Activated CD4-positive, alpha-beta T cell treated with anti-CD3 and anti-CD28 coated beads for 24 hours (primary cell): ENCODE measurements around the gene TALDO1.

Experiments
- DNase-seq, 2 donors: peaks; one replicate each; pipeline ENCODE4 v3.0.0-alpha.2; 2020; ENCODE audit warnings: low read depth in 2 of 2

Gene TALDO1

DNA sequence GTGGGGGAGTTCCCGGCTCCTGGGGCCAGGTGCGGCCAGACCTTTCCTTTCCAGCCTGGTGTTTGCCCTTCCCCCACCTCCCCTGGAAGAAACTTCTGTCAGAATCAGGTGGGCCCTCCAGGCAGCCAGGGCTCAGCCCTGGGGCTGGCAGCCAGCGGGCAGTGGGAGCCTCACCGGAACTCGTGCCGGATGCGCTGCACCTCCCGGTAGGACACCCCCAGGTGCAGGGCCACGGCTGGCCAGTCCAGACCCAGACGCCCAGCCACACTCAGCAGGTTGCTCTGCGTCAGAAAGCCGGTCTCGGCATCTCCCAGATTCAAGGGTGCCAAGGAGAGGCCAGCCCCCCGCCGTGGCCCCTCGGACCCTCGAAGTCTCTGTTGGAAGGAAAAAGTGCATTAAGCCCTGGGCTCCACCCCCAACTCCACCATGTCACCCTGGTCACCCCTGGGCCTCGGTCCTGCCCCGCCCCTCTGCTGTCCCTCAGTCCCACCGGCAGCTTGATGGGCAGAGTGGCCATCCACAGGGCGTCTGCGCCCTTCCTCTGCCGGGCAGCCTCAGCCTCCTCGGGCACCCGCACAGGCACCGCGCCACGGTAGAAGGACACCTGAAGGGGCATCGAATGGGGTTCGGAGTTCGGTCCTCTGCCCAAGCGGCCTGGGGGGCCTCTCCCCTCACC lies 52.5 kb downstream of the TALDO1 start:
- no peak for DNase-seq

DNA sequence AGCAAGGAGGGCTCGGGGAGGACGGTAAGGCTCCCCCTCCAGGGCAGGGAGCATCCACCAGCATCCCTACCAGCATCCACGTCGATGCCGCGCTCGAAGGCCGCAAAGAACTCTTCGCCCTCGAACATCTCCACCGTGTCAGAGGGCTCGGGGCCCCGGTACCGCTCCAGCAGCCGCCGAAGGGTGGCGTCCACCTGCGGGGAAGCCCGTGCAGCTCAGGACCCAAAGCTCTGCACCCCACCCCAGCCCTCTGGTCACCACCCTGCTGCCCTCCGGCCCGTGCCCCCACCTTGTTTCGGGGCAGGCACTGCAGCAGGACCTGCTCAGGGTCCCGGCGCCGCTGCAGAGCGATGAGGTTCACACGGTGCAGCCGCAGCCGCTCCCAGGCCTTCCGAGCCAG lies 53.2 kb downstream of the TALDO1 start:
- no peak for DNase-seq

DNA sequence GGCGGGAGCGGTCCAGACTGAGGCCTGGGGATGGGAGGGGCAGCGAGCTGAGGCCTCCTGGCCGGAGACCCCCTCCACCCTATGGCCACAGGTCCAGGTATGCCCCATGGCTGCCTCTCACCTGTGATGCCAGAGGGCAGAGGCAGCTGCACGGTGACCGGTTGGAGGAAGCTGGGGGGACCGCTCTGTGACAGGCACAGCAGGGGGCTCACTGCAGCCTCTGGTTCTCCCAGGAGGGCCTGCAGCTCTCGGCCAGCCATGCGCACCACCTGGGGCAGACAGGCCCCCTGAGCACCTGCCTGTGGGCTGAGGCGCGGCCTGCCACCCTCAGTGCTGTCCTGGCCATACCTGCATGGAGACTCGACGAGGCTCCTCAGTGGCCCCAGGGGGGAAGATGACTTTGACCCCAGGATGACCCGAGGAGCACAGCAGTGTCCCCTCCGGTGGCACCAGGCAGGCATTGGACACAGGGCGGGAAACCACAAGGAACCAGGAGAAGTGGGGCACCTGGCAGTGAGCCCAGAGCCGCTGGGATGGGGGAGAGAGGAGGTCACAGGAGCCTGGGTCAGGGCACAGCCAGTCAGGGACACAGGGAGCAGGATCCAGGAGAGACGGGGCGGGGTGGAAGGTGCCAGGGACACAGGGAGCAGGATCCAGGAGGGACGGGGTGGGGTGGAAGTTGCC lies 54.0 kb downstream of the TALDO1 start:
- no peak for DNase-seq

DNA sequence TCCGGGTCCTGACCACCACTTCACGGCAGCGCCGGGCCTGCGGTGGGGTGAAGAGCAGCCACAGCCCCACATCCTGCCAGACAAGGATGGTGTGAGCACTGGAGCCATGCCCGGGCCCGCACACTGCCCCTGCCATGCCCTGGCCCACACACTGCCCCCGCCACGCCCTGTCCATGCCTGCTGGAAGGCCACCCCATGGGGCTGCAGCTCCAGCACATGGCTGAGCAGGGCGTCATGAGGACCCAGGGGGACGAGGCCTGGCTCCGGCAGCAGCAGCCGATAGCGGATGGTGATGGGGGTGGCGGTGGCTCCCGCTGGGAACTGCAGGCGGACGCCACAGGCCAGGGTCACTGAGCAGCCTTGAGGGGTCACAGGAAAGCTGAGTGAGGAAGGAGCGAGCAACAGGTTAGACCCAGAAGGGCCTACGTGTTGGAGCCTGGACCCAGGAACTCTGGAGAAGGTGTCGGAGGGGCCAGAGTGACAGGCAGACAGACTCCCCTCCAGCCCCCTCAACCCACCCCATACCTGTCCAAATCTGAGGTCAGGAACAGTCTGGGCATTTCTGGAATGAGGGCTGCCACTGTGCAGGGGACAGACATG lies 54.9 kb downstream of the TALDO1 start:
- no peak for DNase-seq

DNA sequence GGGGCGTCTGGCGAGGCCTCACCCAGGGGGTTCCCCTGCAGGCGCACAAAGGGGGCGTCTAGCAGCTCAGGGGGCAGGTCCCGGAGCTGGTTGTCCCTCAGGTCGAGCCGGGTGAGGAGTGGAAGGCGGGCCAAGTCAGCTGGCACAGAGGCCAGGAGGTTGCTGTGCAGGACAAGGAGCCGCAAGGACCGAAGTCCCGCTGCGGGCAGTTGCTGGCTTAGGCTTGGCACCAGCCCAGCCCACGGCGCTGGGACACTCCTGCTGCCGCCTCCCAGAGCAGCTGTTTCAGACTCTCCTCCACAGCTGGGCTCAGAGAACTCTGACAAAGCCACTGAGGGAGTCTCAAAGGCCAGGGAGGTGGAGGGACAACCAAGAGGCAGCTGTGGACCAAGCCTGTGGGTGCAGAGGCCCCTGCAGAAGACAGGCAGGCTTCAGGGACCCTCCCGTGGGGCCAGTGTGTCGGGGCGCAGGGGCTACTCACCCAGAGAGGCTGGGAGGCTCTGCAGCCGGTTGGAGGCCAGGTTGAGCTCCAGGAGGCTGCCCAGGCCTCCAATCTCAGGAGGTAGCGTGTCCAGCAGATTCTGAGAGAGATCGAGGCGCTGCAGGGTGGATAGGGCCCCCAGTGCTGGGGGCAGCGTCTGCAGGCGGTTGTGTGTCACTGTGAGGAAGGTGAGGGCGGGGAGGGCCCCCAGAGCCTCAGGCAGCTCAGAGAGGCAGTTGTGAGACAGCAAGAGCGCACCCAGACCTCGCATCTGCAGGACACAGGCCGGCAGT lies 55.6 kb downstream of the TALDO1 start:
- DNase-seq = no peak

DNA sequence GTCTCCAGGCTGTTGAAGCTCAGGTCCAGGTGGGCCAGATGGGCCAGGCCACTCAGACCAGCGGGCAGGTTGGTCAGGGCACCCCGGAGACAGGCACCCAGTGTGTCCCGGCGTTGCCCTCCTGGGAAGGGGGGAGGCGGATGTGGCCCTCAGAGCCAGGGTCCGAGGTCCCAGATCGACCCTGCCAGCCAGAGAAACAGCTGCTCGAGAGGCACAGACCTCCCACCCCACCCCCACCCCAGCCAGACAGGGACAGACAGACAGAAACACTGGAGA lies 56.1 kb downstream of the TALDO1 start:
- no peak for DNase-seq

DNA sequence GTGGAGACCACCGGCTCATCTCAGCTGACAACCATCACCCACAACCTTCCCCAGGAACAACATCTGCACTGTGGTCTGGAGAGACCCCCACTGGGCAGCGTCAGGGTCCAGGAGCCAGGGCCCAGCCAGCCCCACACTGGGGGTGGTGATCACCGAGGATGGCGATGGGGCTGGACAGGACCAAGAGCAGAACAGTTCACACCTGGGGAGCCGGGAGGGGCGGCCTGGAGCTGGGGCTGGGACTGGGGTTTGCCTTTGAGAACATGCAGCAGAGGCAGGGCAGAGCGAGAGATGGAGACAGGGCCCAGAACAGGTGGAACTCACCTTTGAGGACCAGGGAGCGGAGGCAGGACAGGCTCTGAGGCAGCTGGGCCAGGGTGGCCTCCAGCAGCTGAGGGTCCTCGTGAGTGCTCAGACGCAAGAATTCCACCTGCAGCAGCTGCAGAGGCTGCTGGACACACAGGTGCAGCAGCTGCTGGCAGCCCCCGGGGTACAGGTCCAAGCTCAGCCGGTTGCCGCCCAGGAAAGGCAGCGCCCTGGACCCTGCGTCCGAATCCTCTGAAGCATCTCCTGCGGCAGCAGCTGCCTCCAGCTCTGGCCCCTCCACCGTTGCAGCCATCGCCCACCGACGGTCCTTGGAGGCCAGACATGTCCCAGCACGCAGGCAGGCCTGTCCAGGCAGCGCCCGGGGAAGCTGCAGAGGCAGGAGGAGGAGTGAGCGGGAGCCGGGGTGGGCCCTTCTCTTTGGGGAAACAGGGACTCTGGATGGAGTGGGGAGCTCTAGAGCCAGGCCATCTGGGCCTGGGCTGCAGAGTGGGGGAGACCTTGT lies 56.7 kb downstream of the TALDO1 start:
- DNase-seq = no peak

DNA sequence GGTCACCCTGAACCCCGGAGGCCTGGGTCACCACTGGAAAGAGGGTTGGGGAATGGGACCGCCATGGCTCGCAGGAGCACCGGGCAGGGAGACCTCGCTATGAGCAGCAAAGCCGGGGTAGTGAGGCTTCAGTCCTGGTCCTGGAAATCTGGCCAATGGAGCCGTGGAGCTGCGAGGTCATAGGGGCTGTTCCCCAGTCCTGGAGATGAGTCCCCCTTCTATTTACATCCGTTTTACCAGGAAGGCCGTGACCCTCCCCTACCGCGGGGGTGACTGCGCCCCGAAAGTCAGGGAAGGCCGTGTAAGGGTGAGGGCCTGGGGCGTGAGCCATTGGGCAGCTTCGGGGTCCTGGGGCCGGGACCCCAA lies 57.3 kb downstream of the TALDO1 start:
- DNase-seq = no peak

DNA sequence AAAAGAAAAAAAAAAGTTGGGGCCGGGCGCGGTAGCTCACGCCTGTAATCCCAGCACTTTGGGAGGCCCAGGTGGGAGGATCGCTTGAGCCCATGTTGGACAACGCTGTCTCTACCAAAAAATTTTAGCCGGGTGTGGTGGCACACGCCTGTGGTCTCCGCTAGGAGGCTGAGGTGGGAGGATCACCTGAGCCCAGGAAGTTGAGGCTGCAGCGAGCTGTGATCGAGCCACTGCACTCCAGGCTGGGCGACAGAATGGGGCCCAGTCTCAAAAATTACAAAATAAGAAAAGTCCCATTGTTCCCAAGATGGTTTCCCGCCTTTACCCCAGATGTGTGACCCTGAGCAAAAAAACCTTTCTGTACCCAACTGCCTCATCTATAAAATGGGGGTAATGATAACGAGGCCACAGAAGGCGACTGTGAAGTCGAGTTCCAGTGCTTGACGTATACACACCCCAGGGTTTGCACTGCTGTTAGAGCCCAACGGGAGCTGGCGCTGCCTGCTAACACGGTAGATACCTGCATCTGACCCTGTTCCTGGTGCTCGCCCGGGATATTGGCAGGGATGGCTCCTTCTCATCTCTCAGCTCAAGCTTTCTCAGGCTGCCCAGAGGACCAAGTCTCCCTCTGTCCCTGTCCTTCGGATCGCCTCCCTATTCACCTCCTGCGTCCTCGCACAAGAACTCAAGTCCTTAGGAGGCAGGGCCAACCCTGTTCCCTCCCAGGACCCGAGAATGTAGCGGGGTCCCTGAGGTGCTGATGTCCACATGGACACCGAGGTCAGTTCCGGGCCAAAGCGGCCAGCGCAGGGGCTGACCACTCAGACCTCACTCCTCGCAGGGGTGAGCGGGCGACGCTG lies 61.4 kb downstream of the TALDO1 start:
- DNase-seq = no peak

DNA sequence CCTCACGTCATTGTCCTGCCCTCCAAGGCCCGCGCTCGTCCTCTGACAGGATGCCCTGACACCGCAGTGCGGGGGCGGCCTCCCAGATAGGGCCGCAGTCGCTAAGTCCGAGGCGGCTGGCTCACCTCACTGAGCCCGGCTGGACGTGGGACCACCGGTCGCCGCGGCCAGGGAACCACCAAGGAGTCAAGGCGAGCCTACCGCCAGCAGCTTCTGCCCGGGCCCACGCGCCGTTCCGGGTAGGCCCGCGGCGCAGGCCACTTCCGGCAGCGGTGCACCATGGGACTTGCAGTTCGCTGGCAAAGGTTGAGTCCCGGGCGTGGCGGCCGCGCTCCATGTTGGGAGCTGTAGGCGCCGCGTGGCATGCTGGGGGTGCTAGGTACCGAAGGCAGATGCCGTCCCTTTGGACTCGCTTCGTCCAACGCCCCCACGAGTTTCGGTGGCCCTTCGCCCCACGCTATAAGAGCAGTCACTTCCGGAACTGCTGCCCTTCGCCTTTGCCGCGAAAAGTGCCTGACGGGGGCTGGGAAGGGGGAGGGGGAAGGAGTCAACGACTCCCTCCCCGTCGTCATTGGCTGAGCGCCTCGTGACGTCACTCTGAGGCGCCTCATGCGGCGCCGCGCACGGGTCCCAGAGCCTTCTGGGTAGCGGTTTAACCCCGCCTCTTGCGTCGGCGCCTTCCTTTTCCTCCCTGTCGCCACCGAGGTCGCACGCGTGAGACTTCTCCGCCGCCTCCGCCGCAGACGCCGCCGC lies 62.2 kb downstream of the TALDO1 start, which contains the start of gene RPLP2:
Gene RPLP2, plus strand, starts transcription at position 681 of the 753 bp plus-strand sequence. CDS start 268 bp downstream, outside the sequence.
- peak; percentile 94 to 97 for DNase-seq

DNA sequence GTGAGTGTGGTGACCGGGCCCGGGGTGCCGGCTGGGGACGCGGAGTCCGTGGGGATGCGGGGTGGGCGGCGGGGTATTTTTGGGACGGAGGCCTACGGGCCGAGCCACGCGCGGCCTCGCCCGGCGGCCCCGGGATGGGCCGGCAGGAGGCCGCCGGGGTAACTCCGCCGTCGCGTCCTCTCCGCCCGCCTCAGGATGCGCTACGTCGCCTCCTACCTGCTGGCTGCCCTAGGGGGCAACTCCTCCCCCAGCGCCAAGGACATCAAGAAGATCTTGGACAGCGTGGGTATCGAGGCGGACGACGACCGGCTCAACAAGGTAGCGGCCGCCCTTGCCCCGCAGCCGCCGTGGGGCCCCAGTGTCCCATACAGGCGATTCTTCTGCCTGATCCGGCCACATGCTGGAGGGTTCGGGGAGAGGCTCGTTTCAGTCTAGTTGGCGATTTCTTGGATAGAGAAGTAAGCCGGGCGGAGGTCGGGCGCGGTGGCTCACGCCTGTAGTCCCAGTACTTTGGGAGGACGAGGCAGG lies 62.8 kb downstream of the TALDO1 start:
- DNase-seq = no peak

DNA sequence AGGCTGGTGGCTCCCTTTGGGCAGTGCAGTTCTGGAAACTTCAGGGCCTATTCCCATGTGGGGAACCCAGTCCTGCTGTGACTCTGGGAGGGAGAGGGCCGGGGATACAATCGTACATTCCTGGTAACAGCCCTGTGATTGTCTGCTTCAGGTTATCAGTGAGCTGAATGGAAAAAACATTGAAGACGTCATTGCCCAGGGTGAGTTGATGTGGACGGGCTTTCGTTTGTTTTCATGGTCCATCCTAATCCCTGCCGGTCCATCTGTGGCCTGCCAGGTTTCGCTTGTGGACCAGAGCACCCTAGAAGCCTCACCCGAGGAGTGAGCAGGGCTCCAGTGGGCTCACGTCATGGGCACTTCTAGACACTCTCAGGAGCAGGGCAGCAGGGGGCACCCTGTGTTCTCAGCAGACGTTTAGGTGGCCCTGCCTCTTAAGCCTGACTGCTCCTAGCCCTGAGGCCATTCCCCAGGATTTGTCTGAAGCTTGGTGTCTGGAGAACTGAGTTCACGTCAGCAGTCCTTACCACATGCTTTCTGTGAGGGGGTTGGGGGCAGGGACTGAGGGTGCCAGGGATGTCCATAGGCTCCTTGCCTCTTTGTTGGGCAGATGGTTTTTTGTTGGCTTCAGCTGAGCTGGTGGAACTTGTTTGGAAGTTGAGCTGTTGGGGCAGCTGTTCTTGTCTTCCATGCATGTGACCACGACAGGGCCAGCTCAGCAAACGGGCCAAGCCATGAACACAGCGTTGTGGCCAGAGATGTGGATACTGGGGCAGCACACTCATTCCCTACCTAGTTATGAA lies 64.4 kb downstream of the TALDO1 start:
- DNase-seq = no peak

DNA sequence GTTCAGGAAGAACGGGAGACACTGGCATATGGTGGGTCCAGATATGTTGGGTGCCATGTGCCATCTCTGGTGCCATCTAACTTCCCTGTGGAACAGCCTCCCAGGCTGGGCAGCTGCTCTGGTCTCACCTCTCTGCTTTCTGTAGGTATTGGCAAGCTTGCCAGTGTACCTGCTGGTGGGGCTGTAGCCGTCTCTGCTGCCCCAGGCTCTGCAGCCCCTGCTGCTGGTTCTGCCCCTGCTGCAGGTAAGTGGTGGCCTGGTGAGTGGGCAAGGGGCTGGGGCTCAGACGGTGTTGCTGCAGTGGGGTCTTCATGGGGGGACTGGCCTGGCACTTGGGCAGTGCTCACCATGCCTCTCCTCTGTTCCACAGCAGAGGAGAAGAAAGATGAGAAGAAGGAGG lies 65.1 kb downstream of the TALDO1 start:
- DNase-seq = no peak

DNA sequence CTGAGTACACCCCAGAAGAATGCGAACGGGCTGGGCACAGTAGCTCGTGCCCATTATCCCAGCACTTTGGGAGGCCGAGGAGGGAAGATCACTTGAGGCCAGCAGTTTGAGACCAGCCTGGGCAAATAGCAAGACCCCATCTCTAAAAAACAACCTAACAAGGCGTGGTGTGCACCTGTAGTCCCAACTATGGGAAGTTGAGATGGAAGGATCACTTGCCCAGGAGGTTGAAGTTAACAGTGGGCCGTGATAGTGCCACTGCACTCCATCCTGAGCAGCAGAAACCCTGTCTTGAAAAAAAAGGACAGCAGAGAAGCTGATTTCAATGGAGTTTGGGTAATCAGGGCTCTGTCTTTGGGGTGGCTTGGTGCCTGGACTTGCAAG lies 65.8 kb downstream of the TALDO1 start:
- DNase-seq = no peak

DNA sequence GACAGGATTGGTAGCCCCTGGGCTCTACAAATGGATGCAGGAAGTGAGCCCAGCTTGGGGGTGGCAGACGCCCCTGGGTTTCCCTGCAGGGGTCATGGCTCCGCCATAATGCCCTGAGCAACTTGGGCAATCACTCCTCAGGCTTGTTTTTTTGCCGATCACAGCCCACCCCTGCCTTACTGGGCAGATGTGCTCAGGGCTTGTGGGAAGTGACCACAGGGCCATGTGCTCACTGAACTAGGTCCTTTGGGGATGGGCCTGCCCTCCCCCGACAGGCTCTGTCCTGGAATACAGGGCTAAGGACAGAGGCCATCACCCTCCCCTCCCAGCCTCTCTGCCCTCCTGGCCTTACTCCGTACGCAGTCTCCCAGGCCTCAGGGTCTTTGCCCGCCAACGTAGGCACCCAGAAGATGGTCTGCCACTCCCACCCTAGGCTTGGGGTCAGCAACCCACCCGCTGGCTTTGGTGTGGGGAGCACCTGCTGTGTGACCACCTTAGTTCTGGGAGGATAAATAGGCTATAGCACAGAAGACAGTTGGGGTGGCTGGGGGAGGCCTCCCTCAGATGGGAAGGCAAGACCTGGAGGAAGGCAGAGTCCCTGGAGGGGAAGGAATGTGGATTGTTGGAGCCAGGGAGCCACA lies 66.3 kb downstream of the TALDO1 start:
- DNase-seq = no peak
